DND-41 (cell line): Measurements from ENCODE around the gene PREX1.

ENCODE experiments used
- EZH2 ChIP-seq: IDR thresholded peaks from 3 replicates; pipeline ENCODE4 v1.6.1; 2012; ENCODE audit warnings: borderline replicate concordance, low read depth, mild to moderate bottlenecking, moderate library complexity, low read length, inconsistent platforms; ENCODE audit not compliant: severe bottlenecking
- TF ChIP-seq, protein P1 (sequence below): IDR thresholded peaks from 2 replicates; pipeline ENCODE4 v1.5.1; 2012; ENCODE audit warnings: borderline replicate concordance, low read length, moderate library complexity, mild to moderate bottlenecking; ENCODE audit not compliant: poor library complexity, severe bottlenecking; ENCODE audit errors: extremely low read depth

DNA sequence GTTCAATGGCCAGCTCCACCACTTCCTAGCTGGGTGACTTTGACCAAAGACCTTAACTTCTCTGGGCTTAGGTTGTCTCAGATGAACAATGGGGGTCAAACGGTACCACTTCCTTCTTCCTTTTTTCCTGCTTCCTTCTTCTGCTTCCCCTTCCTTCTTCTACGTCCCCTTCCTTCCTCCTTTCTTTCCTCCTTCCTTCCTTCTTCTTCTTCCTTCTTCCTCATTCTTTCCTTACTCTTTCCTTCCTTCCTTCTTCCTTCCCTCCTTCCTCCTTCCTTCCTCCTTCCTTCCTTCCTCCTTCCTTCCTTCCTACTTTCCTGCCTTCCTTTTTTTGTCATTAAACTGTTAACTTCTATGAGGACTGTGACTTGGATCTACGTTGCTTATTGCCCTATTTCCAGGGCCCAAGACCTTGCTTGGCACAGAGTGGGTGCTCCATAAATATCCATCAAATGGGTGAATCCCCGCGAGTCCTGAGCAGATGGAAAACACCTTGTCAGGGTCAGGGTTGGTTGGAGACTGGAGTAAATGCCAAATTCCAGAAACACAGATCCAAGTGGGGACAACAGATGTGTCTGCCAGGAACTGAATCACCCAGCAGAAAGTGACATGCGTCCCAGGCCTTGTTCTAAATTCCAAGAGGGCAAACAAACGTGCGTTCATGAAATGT, 243.3 kb downstream of the PREX1 start:
- TF ChIP-seq EZH2, result no peak
- TF ChIP-seq, protein P1, sequence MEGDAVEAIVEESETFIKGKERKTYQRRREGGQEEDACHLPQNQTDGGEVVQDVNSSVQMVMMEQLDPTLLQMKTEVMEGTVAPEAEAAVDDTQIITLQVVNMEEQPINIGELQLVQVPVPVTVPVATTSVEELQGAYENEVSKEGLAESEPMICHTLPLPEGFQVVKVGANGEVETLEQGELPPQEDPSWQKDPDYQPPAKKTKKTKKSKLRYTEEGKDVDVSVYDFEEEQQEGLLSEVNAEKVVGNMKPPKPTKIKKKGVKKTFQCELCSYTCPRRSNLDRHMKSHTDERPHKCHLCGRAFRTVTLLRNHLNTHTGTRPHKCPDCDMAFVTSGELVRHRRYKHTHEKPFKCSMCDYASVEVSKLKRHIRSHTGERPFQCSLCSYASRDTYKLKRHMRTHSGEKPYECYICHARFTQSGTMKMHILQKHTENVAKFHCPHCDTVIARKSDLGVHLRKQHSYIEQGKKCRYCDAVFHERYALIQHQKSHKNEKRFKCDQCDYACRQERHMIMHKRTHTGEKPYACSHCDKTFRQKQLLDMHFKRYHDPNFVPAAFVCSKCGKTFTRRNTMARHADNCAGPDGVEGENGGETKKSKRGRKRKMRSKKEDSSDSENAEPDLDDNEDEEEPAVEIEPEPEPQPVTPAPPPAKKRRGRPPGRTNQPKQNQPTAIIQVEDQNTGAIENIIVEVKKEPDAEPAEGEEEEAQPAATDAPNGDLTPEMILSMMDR, result no peak
